H1 (cell line): Measurements from ENCODE around the gene SERGEF. TPM values are rescaled to one million over a fixed set of nuclear protein-coding genes. Genes with fewer than 3 reads are reported as not detected.

ENCODE experiments used
- CTCF ChIA-PET: fragments of 300-600 bp; sonication (Branson Sonifier 250); formaldehyde crosslinking; loops from one replicate; lab custom pipeline; 2021; ENCODE audit not compliant: partially characterized antibody; lab: Charles Lee
- POLR2A ChIA-PET: fragments of 300-600 bp; sonication (Branson Sonifier 250); formaldehyde crosslinking; loops from one replicate; lab custom pipeline; 2021; ENCODE audit warnings: inconsistent platforms; ENCODE audit not compliant: partially characterized antibody; lab: Charles Lee
- DNase-seq, 2 experiments: peaks; one replicate each; pipeline versions ENCODE4 v3.0.0 to v3.0.0-alpha.2; 2010 to 2022; ENCODE audit warnings: low spot score in 2 of 2, low read depth in 1 of 2, mixed read lengths in 1 of 2
- FAIRE-seq: peaks from 2 replicates; lab custom pipeline; 2011; peaks lifted over from hg19 to GRCh38; lab: Jason Lieb, UNC
- H2AFZ ChIP-seq: 2 replicates; pipeline ENCODE4 v1.8.1; 2012; ENCODE audit warnings: low read length, inconsistent platforms
- H2AK5ac ChIP-seq: 2 replicates; pipeline ENCODE4 v1.6.1; 2013; ENCODE audit warnings: low read depth, low read length
- H2BK120ac ChIP-seq: replicated peaks from 2 replicates; pipeline ENCODE3; 2013; ENCODE audit warnings: low read depth, low read length, inconsistent platforms
- H2BK12ac ChIP-seq: 2 replicates; pipeline ENCODE4 v1.6.1; 2013; ENCODE audit warnings: low read depth, low read length
- H2BK15ac ChIP-seq: 2 replicates; pipeline ENCODE4 v1.6.1; 2013; ENCODE audit warnings: low read length
- H2BK20ac ChIP-seq: 2 replicates; pipeline ENCODE4 v1.6.1; 2013; ENCODE audit warnings: low read length
- H2BK5ac ChIP-seq: 2 replicates; pipeline ENCODE4 v1.6.1; 2013; ENCODE audit warnings: low read depth, low read length
- H3K14ac ChIP-seq: 2 replicates; pipeline ENCODE4 v1.6.1; 2013; ENCODE audit warnings: inconsistent platforms; ENCODE audit not compliant: insufficient read length
- H3K18ac ChIP-seq: 2 replicates; pipeline ENCODE4 v1.6.1; 2013; ENCODE audit warnings: low read length; ENCODE audit errors: extremely low read depth
- H3K23ac ChIP-seq: 2 replicates; pipeline ENCODE4 v1.6.1; 2013; ENCODE audit warnings: inconsistent platforms; ENCODE audit not compliant: insufficient read length
- H3K23me2 ChIP-seq: 2 replicates; pipeline ENCODE4 v1.6.1; 2013; ENCODE audit warnings: low read depth, low read length
- H3K27ac ChIP-seq: 2 replicates; pipeline ENCODE4 v1.6.1; 2011; ENCODE audit warnings: low read depth, low read length, inconsistent platforms
- H3K27me3 ChIP-seq, 4 experiments: replicated peaks in 1 of 4; 1 replicate in 1 of 4; 2 replicates in 3 of 4; pipeline versions ENCODE4 v1.6.1 to v1.8.1; 2011 to 2013; ENCODE audit warnings: low read length in 3 of 4, mild to moderate bottlenecking in 3 of 4, inconsistent platforms in 2 of 4, mixed read lengths in 2 of 4, moderate library complexity in 1 of 4; ENCODE audit not compliant: control insufficient read depth in 3 of 4, insufficient read depth in 3 of 4; ENCODE audit errors: extremely low read depth in 1 of 4
- H3K36me3 ChIP-seq, 4 experiments: 2 replicates each; pipeline versions ENCODE4 v1.6.1 to v1.8.1; 2011 to 2013; ENCODE audit warnings: mild to moderate bottlenecking in 4 of 4, low read length in 3 of 4, moderate library complexity in 2 of 4, control low read depth in 1 of 4, inconsistent platforms in 1 of 4; ENCODE audit not compliant: insufficient read depth in 4 of 4, control insufficient read depth in 2 of 4
- H3K4ac ChIP-seq: replicated peaks from 2 replicates; pipeline ENCODE3; 2013; ENCODE audit warnings: low read length, low read depth, mixed read lengths, inconsistent platforms; ENCODE audit not compliant: insufficient read length
- H3K4me1 ChIP-seq, 4 experiments: replicated peaks in 1 of 4; 1 replicate in 1 of 4; 2 replicates in 3 of 4; pipeline versions ENCODE4 v1.6.1 to v1.8.1; 2011 to 2013; ENCODE audit warnings: low read length in 3 of 4, inconsistent platforms in 2 of 4, mixed read lengths in 1 of 4; ENCODE audit not compliant: insufficient read depth in 4 of 4, control insufficient read depth in 3 of 4
- H3K4me2 ChIP-seq, 2 experiments: 2 replicates each; pipeline versions ENCODE4 v1.6.1 to v1.8.1; 2011 to 2013; ENCODE audit warnings: low read depth in 2 of 2, low read length in 2 of 2, control low read depth in 1 of 2, inconsistent platforms in 1 of 2, mild to moderate bottlenecking in 1 of 2; ENCODE audit not compliant: insufficient read depth in 1 of 2
- H3K4me3 ChIP-seq, 4 experiments: fragments of 200-600, 300-600 bp in 1 of 4; sonication (generic), shearing (Covaris generic), sonication (Bioruptor Twin) in 1 of 4; 2 replicates each; pipeline versions ENCODE4 v1.5.1 to v1.8.1; 2011 to 2016; ENCODE audit warnings: low read length in 4 of 4, low read depth in 3 of 4, control low read depth in 2 of 4, inconsistent platforms in 2 of 4, mild to moderate bottlenecking in 2 of 4, mixed read lengths in 1 of 4, moderate library complexity in 1 of 4; ENCODE audit not compliant: insufficient read depth in 2 of 4; ENCODE audit errors: extremely low read depth in 1 of 4
- H3K56ac ChIP-seq: replicated peaks from 2 replicates; pipeline ENCODE3; 2013; ENCODE audit warnings: low read depth, mild to moderate bottlenecking, mixed read lengths, low read length, inconsistent platforms; ENCODE audit not compliant: insufficient read length
- H3K79me1 ChIP-seq: 2 replicates; pipeline ENCODE4 v1.6.1; 2013; ENCODE audit warnings: low read depth, low read length, control low read depth
- H3K79me2 ChIP-seq, 2 experiments: 2 replicates each; pipeline versions ENCODE4 v1.6.1 to v1.8.1; 2012 to 2013; ENCODE audit warnings: low read length in 2 of 2, mild to moderate bottlenecking in 2 of 2, inconsistent platforms in 1 of 2; ENCODE audit not compliant: insufficient read depth in 2 of 2, control insufficient read depth in 1 of 2
- H3K9ac ChIP-seq, 4 experiments: replicated peaks in 1 of 4; 1 replicate in 1 of 4; 2 replicates in 3 of 4; pipeline versions ENCODE4 v1.6.1 to v1.8.1; 2011 to 2013; ENCODE audit warnings: low read depth in 3 of 4, low read length in 3 of 4, control low read depth in 2 of 4, mild to moderate bottlenecking in 2 of 4, moderate library complexity in 2 of 4, inconsistent platforms in 1 of 4; ENCODE audit errors: extremely low read depth in 1 of 4
- H3K9me3 ChIP-seq, 2 experiments: 2 replicates each; pipeline versions ENCODE4 v1.6.1 to v1.8.1; 2012 to 2013; ENCODE audit warnings: mild to moderate bottlenecking in 2 of 2, moderate library complexity in 2 of 2, control low read depth in 1 of 2, inconsistent platforms in 1 of 2, low read depth in 1 of 2, low read length in 1 of 2, mixed read lengths in 1 of 2; ENCODE audit not compliant: insufficient read depth in 2 of 2
- H4K20me1 ChIP-seq, 2 experiments: replicated peaks in 1 of 2; 2 replicates each; pipeline versions ENCODE3 to v1.8.1; 2011 to 2013; ENCODE audit warnings: inconsistent platforms in 2 of 2, low read length in 2 of 2, mild to moderate bottlenecking in 1 of 2; ENCODE audit not compliant: insufficient read depth in 2 of 2, control insufficient read depth in 1 of 2
- H4K5ac ChIP-seq: 2 replicates; pipeline ENCODE4 v1.6.1; 2013; ENCODE audit warnings: low read length, low read depth, mixed read lengths, inconsistent platforms; ENCODE audit not compliant: insufficient read length
- H4K8ac ChIP-seq: 2 replicates; pipeline ENCODE4 v1.8.0; 2013; ENCODE audit warnings: mild to moderate bottlenecking, moderate library complexity, low read length, inconsistent platforms; ENCODE audit not compliant: insufficient read depth; ENCODE audit errors: extremely low read depth
- H4K91ac ChIP-seq: replicated peaks from 2 replicates; pipeline ENCODE3; 2013; ENCODE audit warnings: low read length, mixed read lengths, inconsistent platforms; ENCODE audit not compliant: insufficient read length
- ATF2 ChIP-seq: IDR thresholded peaks from 2 replicates; pipeline ENCODE4 v1.6.1; 2012; ENCODE audit warnings: low read length, inconsistent platforms
- CEBPB ChIP-seq: IDR thresholded peaks from 2 replicates; pipeline ENCODE4 v1.6.1; 2012; ENCODE audit warnings: low read depth, low read length
- EZH2 ChIP-seq: fragments of 200-600 bp; sonication (generic); IDR thresholded peaks from 2 replicates; pipeline ENCODE4 v1.7.1; 2012; ENCODE audit warnings: low read depth, mild to moderate bottlenecking, moderate library complexity, low read length, inconsistent platforms; ENCODE audit not compliant: severe bottlenecking
- RBBP5 ChIP-seq: IDR thresholded peaks from 2 replicates; pipeline ENCODE4 v1.7.1; 2012; ENCODE audit warnings: low read depth, mild to moderate bottlenecking, inconsistent platforms, low read length, moderate library complexity, borderline replicate concordance
- RFX5 ChIP-seq: IDR thresholded peaks from 2 replicates; pipeline ENCODE4 v1.6.1; 2011; ENCODE audit warnings: low read depth, low read length, improper control_type of control experiment, borderline replicate concordance
- SP1 ChIP-seq: IDR thresholded peaks from 2 replicates; pipeline ENCODE4 v1.6.1; 2011; ENCODE audit warnings: low read depth, low read length
- SP4 ChIP-seq: IDR thresholded peaks from 2 replicates; pipeline ENCODE4 v1.6.1; 2012; ENCODE audit warnings: low read length, inconsistent platforms
- WGBS, 2 experiments: shearing (Covaris generic) in 1 of 2; methylation state at CpG; one replicate each; pipeline versions ENCODE4 v1.1.6 to v1.1.7; 2013 to 2015; ENCODE audit warnings: low lambda C conversion rate in 2 of 2, mixed read lengths in 2 of 2, inconsistent platforms in 1 of 2, low coverage in 1 of 2, missing lambda C conversion rate in 1 of 2; ENCODE audit not compliant: insufficient replicate concordance in 2 of 2, insufficient coverage in 1 of 2, insufficient read length in 1 of 2; ENCODE audit errors: extremely low coverage in 1 of 2, missing lambda C conversion rate in 1 of 2; 5-methylcytosine and 5-hydroxymethylcytosine counted together
- polyA plus RNA-seq, 7 experiments: library from polyadenylated mRNA; depleted of rRNA in 3 of 7; stranded (reverse) in 5 of 7; unstranded in 2 of 7; fragments of >200 nt in 5 of 7; fragments of 200-250 nt in 2 of 7; gene quantifications; 1 replicate in 5 of 7; 2 replicates in 1 of 7; 4 replicates in 1 of 7; pipeline versions ENCODE4 v1.2.1 to v1.2.3, GENCODE V29; 2011 to 2013; ENCODE audit warnings: missing spikeins in 2 of 7, mixed read lengths in 2 of 7
- total RNA-seq: library from RNA; stranded (reverse); fragmentation: NEBNext Ultra II Directional; extraction: Animal tissue kit (Norgen Biotek cat#: 25700); gene quantifications from 2 replicates; pipeline ENCODE4 v1.2.1, GENCODE V29; 2021
- TF ChIP-seq, protein P1 (sequence below), 3 experiments: IDR thresholded peaks; 1 replicate in 2 of 3; 2 replicates in 1 of 3; pipeline versions ENCODE4 v1.5.1 to v1.6.1; 2011; ENCODE audit warnings: low read length in 3 of 3, mild to moderate bottlenecking in 3 of 3, inconsistent platforms in 2 of 3, low read depth in 1 of 3, moderate library complexity in 1 of 3; ENCODE audit not compliant: insufficient read depth in 1 of 3; ENCODE audit errors: control extremely low read depth in 1 of 3
- TF ChIP-seq, protein P2 (sequence below): IDR thresholded peaks from 2 replicates; pipeline ENCODE4 v1.6.1; 2012; ENCODE audit warnings: inconsistent platforms

SERGEF gene
- total and polyA plus RNA-seq, 2 of the 8 experiments (the other 6 are each of a cell fraction or from before 2014, with no cell fraction given): 16.6 to 28.8 TPM

DNA sequence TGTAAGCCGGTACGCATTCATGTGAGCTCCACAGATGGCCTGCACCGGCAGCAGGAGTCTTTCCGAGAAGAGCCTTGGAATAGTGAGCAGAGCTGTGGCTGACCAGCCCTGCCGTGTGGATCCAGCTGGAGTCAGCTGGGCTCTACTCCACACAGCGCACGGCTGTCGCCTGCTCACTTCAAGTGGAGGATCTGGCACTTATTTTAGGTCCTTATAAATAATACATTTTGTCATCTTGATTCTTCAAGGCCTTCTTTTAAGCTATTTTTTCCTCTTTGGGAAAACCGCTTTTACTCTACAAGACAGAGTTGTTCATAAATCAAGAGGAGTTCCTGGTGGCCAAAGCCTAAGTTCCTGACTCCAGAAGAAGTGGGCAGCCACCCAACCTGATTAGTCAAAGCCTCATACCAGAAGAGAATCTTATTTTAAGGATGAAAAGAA lies 184.5 kb downstream of the SERGEF start:
- Histone ChIP-seq H2AK5ac (no peak overlapping the region), H3K23ac (no peak overlapping the region), H3K27me3 (no peaks in the 10 kb centered on the region), H2BK120ac (no peak overlapping the region), H3K4ac (no peak overlapping the region), H2AFZ (no peak overlapping the region), H3K4me2 (no peak overlapping the region), H3K14ac (no peak overlapping the region), H4K20me1 (no peaks in the 10 kb centered on the region), H4K91ac (no peak overlapping the region), H3K4me1 (0 out of 7 replicates have a peak, but pooled peaks cover 0 to 2% (median 0%) of the 10 kb centered on the region in 4 experiments), H2BK20ac (no peak overlapping the region), H2BK12ac (no peak overlapping the region), H3K27ac (no peak overlapping the region), H3K36me3 (no peaks in the 10 kb centered on the region), H3K18ac (no peak overlapping the region), H3K23me2 (no peaks in the 10 kb centered on the region), H3K4me3 (no peak overlapping the region), H3K9me3 (no peaks in the 10 kb centered on the region), H2BK5ac (no peak overlapping the region), H4K8ac (no peak overlapping the region), H3K79me2 (no peaks in the 10 kb centered on the region), H3K79me1 (no peaks in the 10 kb centered on the region), H3K9ac (no peak overlapping the region), H4K5ac (no peak overlapping the region), H2BK15ac (no peak overlapping the region), H3K56ac (no peak overlapping the region)
- no peak for DNase-seq
- FAIRE-seq: no peak
- CTCF ChIA-PET: interaction anchor here (0.8 to 5.7 kb wide), 27 partner anchors 9 to 163 kb away, joined by 3 to 79 read pairs (median 10); partner anchors contain the start of gene KCNC1
- POLR2A ChIA-PET: no interaction called here
- WGBS, 2 experiments: 90% methylated on average over 9 of the region's 9 CpGs; no CpG with 5 or more reads in 1 of the 2 experiments
- TF ChIP-seq EZH2 (no peak), SP1 (no peak), ATF2 (no peak), RBBP5 (no peak), SP4 (no peak), RFX5 (no peak), CEBPB (no peak)
- TF ChIP-seq, protein P1, sequence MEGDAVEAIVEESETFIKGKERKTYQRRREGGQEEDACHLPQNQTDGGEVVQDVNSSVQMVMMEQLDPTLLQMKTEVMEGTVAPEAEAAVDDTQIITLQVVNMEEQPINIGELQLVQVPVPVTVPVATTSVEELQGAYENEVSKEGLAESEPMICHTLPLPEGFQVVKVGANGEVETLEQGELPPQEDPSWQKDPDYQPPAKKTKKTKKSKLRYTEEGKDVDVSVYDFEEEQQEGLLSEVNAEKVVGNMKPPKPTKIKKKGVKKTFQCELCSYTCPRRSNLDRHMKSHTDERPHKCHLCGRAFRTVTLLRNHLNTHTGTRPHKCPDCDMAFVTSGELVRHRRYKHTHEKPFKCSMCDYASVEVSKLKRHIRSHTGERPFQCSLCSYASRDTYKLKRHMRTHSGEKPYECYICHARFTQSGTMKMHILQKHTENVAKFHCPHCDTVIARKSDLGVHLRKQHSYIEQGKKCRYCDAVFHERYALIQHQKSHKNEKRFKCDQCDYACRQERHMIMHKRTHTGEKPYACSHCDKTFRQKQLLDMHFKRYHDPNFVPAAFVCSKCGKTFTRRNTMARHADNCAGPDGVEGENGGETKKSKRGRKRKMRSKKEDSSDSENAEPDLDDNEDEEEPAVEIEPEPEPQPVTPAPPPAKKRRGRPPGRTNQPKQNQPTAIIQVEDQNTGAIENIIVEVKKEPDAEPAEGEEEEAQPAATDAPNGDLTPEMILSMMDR (IDR thresholded peaks at IDR 0.05; ENCODE audit: control extremely low read depth in 1 of 3, insufficient read depth in 1 of 3, low read depth in 1 of 3, low read length in 3 of 3): no peak
- TF ChIP-seq, protein P2, sequence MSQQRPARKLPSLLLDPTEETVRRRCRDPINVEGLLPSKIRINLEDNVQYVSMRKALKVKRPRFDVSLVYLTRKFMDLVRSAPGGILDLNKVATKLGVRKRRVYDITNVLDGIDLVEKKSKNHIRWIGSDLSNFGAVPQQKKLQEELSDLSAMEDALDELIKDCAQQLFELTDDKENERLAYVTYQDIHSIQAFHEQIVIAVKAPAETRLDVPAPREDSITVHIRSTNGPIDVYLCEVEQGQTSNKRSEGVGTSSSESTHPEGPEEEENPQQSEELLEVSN: no peak
